ENCODE results near the gene UBQLN4.
"Not testable (repeated sequence)": the region's sequence is repeated elsewhere in the genome, so short reads cannot be mapped to it uniquely, and the experiment has no call there.

Gene UBQLN4

GRCh38 chr1:156080863-156081179, 27.2 kb upstream of the UBQLN4 start:
- DNase-seq: no peak

GRCh38 chr1:156080241-156080862, 26.8 kb upstream of the UBQLN4 start:
- DNase-seq: peak; percentile 55

- no peak for DNase-seq
Measured at GRCh38 chr1:156079762-156080161, 26.2 kb upstream of the UBQLN4 start.

GRCh38 chr1:156078728-156079127, 25.1 kb upstream of the UBQLN4 start:
- no peak for DNase-seq

- no peak for DNase-seq
Measured at GRCh38 chr1:156077430-156077760, 23.8 kb upstream of the UBQLN4 start.

- peak; percentile 76 for DNase-seq
Measured at GRCh38 chr1:156076609-156077429, 23.2 kb upstream of the UBQLN4 start.

DNA sequence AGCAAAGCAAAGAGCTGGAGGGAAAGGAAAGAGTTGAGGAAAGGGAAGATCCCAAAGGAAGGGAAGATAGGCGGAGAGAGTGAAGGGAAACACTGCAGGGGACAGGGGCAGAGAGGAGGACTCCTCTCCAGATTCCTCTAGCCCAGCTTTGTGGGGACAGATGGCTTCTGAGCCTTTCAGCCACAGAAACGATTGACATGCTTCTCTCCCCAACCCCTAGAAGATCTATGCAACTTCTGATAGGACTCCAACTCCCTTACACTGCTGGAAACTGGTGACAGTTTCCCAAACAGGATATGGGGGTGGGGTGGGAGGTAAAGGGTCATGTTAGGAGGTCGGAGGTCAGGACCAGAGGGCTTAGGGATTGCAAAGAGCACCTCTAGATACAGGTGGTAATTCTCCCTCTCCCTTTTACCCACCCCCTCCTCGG, 22.2 kb upstream of the UBQLN4 start:
- DNase-seq: no peak

DNA sequence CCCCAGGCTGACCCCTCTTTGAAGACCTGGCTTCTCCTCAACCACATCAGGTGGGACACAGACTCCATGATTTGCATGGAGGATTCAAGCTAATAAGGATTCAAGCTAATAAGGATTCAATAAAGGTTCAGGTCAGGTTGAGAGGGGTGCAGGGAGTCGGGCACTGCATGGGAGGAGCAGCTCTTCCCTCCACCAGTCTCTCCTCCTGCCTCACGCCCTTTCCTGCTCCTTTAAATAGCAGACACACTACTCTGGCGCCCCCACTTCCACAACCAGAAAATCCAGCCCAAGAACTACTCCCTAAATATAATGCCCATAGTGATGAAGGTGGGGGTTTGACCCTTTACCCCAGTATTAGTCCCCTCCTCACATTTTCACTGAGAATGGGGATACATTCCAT, 21.6 kb upstream of the UBQLN4 start:
- DNase-seq: no peak

- DNase-seq: no peak
Measured at GRCh38 chr1:156074661-156075060, 21.1 kb upstream of the UBQLN4 start.

DNA sequence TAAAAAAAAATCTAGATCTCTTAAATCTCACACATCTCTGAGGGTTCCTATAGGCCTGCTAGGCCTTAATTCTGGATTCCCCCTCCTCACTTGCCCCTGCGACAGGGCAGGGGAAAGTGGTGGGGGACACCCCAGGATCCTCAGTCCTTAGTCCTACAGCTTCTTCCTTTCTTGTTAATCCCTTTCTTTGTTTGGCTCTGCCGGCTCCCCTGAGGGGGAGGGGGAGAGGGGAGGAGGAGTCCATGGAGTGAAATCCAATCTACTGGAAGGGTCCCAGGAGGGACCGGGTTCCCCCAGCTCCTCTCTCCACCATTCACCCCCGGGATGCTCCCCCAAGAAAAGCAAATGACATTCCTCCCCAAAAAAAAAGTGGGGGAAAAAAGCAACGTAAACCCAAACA, 20.1 kb upstream of the UBQLN4 start:
- DNase-seq: no peak

DNA sequence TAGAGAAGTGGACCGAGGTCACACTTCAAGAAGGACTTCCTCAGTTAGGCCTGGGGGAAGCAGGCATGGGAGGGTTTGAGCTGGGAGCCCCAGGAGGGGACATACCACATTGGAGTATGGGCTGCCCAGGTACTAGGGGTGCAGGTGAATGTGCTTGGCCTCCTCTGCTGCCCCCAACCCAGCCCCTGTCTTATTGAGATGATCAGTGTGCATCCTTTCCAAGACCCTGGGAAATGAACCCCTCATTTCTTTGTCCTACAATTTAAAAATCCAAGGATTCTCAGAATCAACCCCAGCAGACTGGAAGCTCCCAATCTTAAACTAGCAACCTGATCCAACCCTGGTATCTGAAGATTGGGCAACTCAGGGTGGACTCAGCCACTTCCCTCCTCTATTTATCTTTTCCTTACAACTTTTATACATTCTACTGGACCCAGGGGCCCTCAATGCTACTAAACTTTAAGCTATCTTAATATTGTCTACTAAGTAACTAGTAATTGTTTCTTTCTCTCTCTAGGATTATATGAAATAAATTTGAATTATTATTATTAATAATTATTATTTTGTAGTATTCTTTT, 19.6 kb upstream of the UBQLN4 start:
- DNase-seq: no peak

- no peak for DNase-seq
Measured at GRCh38 chr1:156072251-156072650, 18.7 kb upstream of the UBQLN4 start.

- DNase-seq: not testable (repeated sequence)
Measured at GRCh38 chr1:156071332-156071816, 17.8 kb upstream of the UBQLN4 start.

- DNase-seq: no peak
Measured at GRCh38 chr1:156070548-156070947, 16.9 kb upstream of the UBQLN4 start.

GRCh38 chr1:156069490-156070455, 16.2 kb upstream of the UBQLN4 start:
- DNase-seq: no peak

GRCh38 chr1:156067262-156067661, 13.7 kb upstream of the UBQLN4 start:
- DNase-seq: no peak

DNA sequence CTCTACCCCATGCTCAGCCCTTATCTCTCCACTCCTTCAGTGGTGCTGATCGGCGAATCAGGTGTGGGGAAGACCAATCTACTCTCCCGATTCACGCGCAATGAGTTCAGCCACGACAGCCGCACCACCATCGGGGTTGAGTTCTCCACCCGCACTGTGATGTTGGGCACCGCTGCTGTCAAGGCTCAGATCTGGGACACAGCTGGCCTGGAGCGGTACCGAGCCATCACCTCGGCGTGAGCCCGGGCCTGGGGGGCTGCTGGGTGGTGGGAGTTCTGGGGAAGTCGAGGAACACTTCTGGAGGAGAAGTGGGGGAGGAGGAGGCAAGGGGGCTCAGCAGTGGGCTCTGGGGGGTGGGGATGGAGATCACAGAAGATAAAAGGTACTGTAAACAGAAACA, 12.3 kb upstream of the UBQLN4 start:
- no peak for DNase-seq

DNA sequence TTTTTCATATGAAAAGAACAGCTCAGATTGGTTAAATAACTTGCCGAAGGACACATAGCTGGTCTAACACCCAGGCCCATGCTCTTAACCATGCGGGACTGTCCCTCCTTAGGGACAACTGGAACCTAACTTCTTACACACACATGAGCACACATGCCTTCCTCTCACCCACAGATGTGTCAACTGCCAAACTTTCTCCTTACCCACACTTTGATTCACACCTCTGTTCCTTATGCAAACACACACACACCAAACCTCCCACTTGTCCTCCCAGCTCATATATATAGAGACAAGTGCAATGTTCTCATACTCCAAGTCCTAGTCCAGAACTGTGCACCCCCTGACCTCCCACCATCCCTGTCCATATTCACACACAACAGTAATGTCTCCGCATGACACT, 11.6 kb upstream of the UBQLN4 start:
- no peak for DNase-seq

DNA sequence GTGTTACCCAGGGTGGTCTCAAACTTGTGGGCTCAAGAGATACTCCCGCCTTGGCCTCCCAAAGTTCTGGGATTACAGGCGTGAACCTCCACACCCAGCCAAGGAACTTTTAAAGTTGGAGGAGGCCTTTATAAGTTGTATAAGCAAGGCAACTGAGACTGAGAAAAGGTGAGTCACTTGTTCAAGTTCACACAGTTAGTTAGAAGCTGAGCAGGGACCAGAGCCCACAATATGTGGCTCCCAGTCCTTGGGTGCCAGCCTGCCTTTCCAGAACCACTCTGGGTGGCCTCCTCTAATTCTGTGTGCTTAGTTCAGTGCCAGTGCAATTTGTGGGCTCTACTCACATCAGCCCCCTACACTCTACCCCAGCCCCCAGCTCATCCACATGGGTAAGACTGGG, 11.0 kb upstream of the UBQLN4 start:
- DNase-seq: no peak

GRCh38 chr1:156063997-156064285, 10.3 kb upstream of the UBQLN4 start:
- no peak for DNase-seq

GRCh38 chr1:156062189-156062588, 8.6 kb upstream of the UBQLN4 start:
- no peak for DNase-seq

GRCh38 chr1:156060937-156061636, 7.5 kb upstream of the UBQLN4 start, which contains the start of gene RAB25:
TSS of gene RAB25 (plus strand) at chr1:156061160. CDS start at chr1:156061401, 241 bp downstream.
- DNase-seq: no peak
